Measurements from ENCODE around the gene XYLT1.

- TF ChIP-seq SP1 (IDR thresholded peaks at IDR 0.05) (no peak), CTBP1 (IDR thresholded peaks at IDR 0.05; ENCODE audit: borderline replicate concordance) (no peak)
Observed at GRCh38 chr16:17078931-17079631, 391.7 kb downstream of the XYLT1 start.
